Natural killer cell (primary cell): ENCODE results near the gene SWSAP1. TPM values are rescaled to one million over a fixed set of nuclear protein-coding genes. Genes with fewer than 3 reads are reported as not detected.

ENCODE experiments used
- ATAC-seq, 3 donors: fragments of 150-1000 bp in 2 of 3; fragments of 200-7000 bp in 1 of 3; cut with Tn5 transposase; 1 replicate in 1 of 3; 2 replicates in 2 of 3; pipeline ENCODE4 v1.10.0; 2021; ENCODE audit warnings: mild to moderate bottlenecking in 2 of 3, moderate library complexity in 2 of 3
- DNase-seq, 2 donors: peaks; one replicate each; pipeline versions ENCODE4 v3.0.0 to v3.0.0-alpha.2; 2013 to 2021; ENCODE audit warnings: mixed read lengths in 1 of 2
- H3K27ac ChIP-seq: one replicate; pipeline ENCODE4 v1.5.1; 2013; ENCODE audit warnings: mild to moderate bottlenecking, low read length
- H3K27me3 ChIP-seq: one replicate; pipeline ENCODE4 v1.6.1; 2013; ENCODE audit warnings: low read length; ENCODE audit not compliant: control insufficient read depth, insufficient read depth
- H3K36me3 ChIP-seq: one replicate; pipeline ENCODE4 v1.6.1; 2013; ENCODE audit warnings: low read length; ENCODE audit not compliant: control insufficient read depth, insufficient read depth
- H3K4me1 ChIP-seq: one replicate; pipeline ENCODE4 v1.6.1; 2013; ENCODE audit warnings: low read length; ENCODE audit not compliant: control insufficient read depth, insufficient read depth
- H3K4me3 ChIP-seq: one replicate; pipeline ENCODE4 v1.5.1; 2013; ENCODE audit warnings: low read length
- H3K9me3 ChIP-seq: one replicate; pipeline ENCODE4 v1.6.1; 2013; ENCODE audit warnings: low read length; ENCODE audit not compliant: control insufficient read depth, insufficient read depth
- H3K27ac Mint-ChIP-seq, 2 donors: one replicate each; pipeline ENCODE4 v1.8.0; 2022; ENCODE audit warnings: mild to moderate bottlenecking in 2 of 2, mixed read lengths in 2 of 2, moderate library complexity in 1 of 2
- H3K27me3 Mint-ChIP-seq, 2 donors: one replicate each; pipeline ENCODE4 v1.8.0; 2022; ENCODE audit warnings: low read depth in 2 of 2, mixed read lengths in 2 of 2
- H3K36me3 Mint-ChIP-seq: one replicate; pipeline ENCODE4 v1.8.0; 2022; ENCODE audit warnings: mixed read lengths
- H3K4me1 Mint-ChIP-seq, 2 donors: one replicate each; pipeline ENCODE4 v1.8.0; 2022; ENCODE audit warnings: mixed read lengths in 2 of 2
- H3K4me3 Mint-ChIP-seq: one replicate; pipeline ENCODE4 v1.8.0; 2022; ENCODE audit warnings: mild to moderate bottlenecking, moderate library complexity, mixed read lengths
- H3K9me3 Mint-ChIP-seq, 2 donors: one replicate each; pipeline ENCODE4 v1.8.0; 2022; ENCODE audit warnings: mixed read lengths in 2 of 2
- CTCF ChIP-seq: fragments of 200-600 bp; IDR thresholded peaks from one replicate; pipeline ENCODE4 v1.8.0; 2022; ENCODE audit warnings: antibody characterized with exemption
- WGBS: methylation state at CpG from one replicate; pipeline ENCODE4 v1.1.7; 2013; ENCODE audit warnings: missing lambda C conversion rate; ENCODE audit not compliant: insufficient coverage; 5-methylcytosine and 5-hydroxymethylcytosine counted together
- intact Hi-C: fragments of 100-400 bp; cut with micrococcal nuclease; formaldehyde crosslinking; loops from one replicate; pipeline ENCODE4 v1.14.2; 2022
- total RNA-seq, 4 donors: library from RNA; stranded (reverse); fragments of 120-200 nt in 1 of 4; gene quantifications; one replicate each; pipeline versions ENCODE4 v1.2.3 to v1.2.4, GENCODE V29; 2013 to 2022

SWSAP1 gene
- total RNA-seq, 3 donors from 2014 or later (not counting 1 experiment from before 2014, with no cell fraction given): 2.1 to 2.9 (median 2.8) TPM

- ATAC-seq (no peak), DNase-seq (no peak)
- peak overlapping the region; percentile 96 for H3K4me3 ChIP-seq
- Mint-ChIP-seq H3K9me3 (no peaks in the 10 kb centered on the region), H3K27me3 (no peaks in the 10 kb centered on the region), H3K4me3 (peak overlapping the region; percentile 99), H3K4me1 (peaks cover 18 to 32% of the 10 kb centered on the region in 2 donors), H3K36me3 (no peaks in the 10 kb centered on the region), H3K27ac (peak overlapping the region; percentile 98)
- H3K36me3 ChIP-seq: no peaks in the 10 kb centered on the region
- no peaks in the 10 kb centered on the region for H3K27me3 ChIP-seq
- 74% methylated on average over 15 of the region's 15 CpGs for WGBS
- H3K9me3 ChIP-seq: no peaks in the 10 kb centered on the region
- intact Hi-C loops: no loop called here
- TF ChIP-seq CTCF: no peak
- H3K4me1 ChIP-seq: peaks cover 21% of the 10 kb centered on the region
- H3K27ac ChIP-seq: no peak overlapping the region
Measured at GRCh38 chr19:11345122-11345803, 29.2 kb upstream of the SWSAP1 start.

- Histone ChIP-seq H3K4me1 (peaks cover 21% of the 10 kb centered on the region), H3K27me3 (no peaks in the 10 kb centered on the region), H3K4me3 (peak within 1 kb of the TSS; percentile 96), H3K36me3 (no peaks in the 10 kb centered on the region), H3K9me3 (no peaks in the 10 kb centered on the region), H3K27ac (peak within 1 kb of the TSS; percentile 91)
- peaks cover 18 to 32% of the 10 kb centered on the region in 2 donors for H3K4me1 Mint-ChIP-seq
- DNase-seq (peak; percentile 97 to 98), ATAC-seq (peak; percentile 92 to 98 (median 93))
- under 1% methylated on average over 50 of the region's 50 CpGs for WGBS
- H3K36me3 Mint-ChIP-seq: no peaks in the 10 kb centered on the region
- no peaks in the 10 kb centered on the region for H3K9me3 Mint-ChIP-seq
- H3K4me3 Mint-ChIP-seq: peak within 1 kb of the TSS; percentile 99
- intact Hi-C loops: loop anchor here (1.0 kb wide), 5 partner anchors 9 to 159 kb away; partner anchors contain the start of genes ODAD3, PLPPR2, PRKCSH and ZNF653
- peak within 1 kb of the TSS; percentile 98 for H3K27ac Mint-ChIP-seq
- no peak for TF ChIP-seq CTCF
- no peaks in the 10 kb centered on the region for H3K27me3 Mint-ChIP-seq
Measured at GRCh38 chr19:11346104-11346940, 28.1 kb upstream of the SWSAP1 start, which contains the start of the genes CCDC159 and TMEM205. Gene CCDC159, plus strand, starts transcription at chr19:11346519. Its CDS starts 88 bp downstream, at chr19:11346607. Gene TMEM205, minus strand, starts transcription at chr19:11346268. Its CDS starts 649 bp downstream, at chr19:11345619.

GRCh38 chr19:11347546-11348039 is 26.9 kb upstream of the SWSAP1 start:
- no peak for TF ChIP-seq CTCF
- WGBS: 76% methylated on average over 7 of the region's 7 CpGs
- H3K4me1 Mint-ChIP-seq: peaks cover 18 to 32% of the 10 kb centered on the region in 2 donors
- intact Hi-C loops: no loop called here
- H3K27me3 ChIP-seq: no peaks in the 10 kb centered on the region
- H3K4me3 ChIP-seq: no peak overlapping the region
- no peaks in the 10 kb centered on the region for H3K9me3 Mint-ChIP-seq
- ATAC-seq (no peak), DNase-seq (no peak)
- H3K4me3 Mint-ChIP-seq: peak overlapping the region; percentile 99
- H3K36me3 Mint-ChIP-seq: no peaks in the 10 kb centered on the region
- no peaks in the 10 kb centered on the region for H3K9me3 ChIP-seq
- H3K27ac ChIP-seq: no peak overlapping the region
- H3K27ac Mint-ChIP-seq: peak overlapping the region; percentile 98
- no peaks in the 10 kb centered on the region for H3K36me3 ChIP-seq
- no peaks in the 10 kb centered on the region for H3K27me3 Mint-ChIP-seq
- H3K4me1 ChIP-seq: peaks cover 21% of the 10 kb centered on the region
